MV-4-11 (cell line): ENCODE results near the gene SNX1.

ENCODE experiments used
- DNase-seq: peaks from one replicate; lab custom pipeline; 2025; lab: John Stamatoyannopoulos, UW

The SNX1 gene

DNA sequence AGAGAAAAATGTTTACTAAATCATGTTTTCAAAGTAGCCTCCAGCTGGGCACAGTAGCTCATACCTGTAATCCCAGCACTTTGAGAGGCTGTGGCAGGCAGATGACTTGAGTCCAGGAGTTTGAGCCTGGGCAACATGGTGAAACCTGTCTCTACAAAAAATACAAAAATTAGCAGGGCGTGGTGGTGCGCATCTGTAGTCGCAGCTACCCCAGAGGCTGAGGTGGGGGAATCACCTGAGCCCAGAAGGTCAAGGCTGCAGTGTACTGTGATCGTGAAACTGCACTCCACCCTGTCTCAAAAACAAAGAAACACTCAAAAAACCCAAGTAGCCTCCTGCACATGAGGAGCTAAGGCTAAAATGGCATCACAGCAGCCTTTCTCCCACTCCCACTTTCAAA lies 68.7 kb downstream of the SNX1 start:
- no peak for DNase-seq

DNA sequence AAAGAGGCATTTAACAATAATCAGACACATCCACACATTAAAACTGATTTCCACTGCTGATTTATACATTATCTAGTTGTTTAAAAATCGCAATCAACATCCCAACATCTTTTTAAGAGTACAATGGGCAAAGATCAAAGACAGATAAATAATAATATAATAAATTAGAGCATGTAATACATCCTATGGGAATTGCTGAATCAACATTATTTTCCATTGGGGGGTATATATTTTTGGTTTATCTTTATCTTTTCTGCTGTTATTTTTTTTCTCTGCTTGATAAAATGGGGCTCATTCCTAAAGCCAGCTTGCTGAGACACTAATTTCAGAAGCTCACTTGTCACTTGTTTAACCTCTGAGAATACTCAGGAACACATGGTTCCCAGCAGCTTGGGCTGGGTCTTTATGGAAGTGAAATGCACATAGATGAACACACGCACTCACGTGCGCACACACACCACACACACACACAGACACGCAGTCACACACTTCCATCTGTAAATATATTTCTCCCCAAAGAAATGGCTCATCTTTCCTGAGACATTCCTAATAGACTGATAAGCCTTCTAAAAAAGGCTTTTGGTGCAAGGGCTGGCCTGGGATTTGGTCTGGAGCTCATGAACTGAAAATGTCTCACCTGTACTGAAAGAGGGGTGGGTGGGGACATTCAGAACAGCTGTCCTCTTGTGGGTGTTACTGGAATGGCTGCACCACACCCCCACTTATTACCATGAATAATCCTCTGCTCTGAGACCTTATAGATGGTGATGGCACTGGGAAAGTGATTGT lies 70.5 kb downstream of the SNX1 start:
- no peak for DNase-seq

DNA sequence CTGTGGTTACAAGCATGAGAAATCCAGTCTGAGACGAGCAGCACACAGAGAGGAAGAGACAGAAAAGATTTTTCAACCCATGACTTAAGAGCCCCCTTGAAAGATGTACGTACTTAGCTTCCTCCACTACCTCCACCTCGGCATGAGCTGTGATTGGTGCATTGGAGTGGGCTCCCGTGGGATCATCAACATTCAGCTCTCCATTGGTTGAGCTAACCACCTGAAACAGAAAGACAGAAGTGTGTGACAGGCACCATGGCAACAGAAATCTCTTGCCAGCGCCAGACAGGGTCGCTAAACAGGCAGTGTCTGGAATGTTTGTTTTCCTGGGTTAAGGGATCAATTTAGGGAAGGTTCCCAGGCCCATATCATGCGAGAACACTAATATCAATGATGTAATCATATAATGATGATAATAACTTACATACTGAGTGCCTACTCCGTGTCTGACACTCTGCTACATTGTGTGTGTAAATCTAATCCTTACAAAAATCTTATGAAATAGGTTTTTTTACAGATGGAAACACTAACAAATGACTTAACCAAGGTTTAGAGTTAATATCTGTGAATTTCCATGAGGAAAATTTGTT lies 84.5 kb downstream of the SNX1 start:
- no peak for DNase-seq

DNA sequence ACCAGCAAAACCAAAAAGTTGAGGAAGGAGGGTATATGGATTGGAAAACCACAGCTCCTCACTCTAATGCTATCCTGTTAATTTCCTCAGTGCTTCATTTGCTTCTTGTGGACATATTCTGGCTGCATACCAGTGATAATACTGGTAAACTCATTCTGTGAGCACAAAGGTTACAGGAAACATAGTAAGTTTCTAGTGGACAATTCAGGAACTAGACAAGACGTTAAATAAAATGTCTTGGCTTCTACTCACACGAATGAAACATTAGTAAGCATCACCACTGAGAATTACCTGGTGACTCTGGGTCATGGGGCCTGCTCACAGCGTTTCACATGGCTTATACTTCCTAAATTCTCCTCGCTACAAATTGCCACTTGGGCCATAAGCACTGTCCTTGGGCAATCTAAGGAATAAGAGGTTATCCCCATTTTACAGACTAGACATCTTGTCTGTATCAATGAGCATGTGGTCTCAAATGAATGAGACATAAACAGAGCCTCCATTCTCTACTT lies 87.1 kb downstream of the SNX1 start:
- no peak for DNase-seq

DNA sequence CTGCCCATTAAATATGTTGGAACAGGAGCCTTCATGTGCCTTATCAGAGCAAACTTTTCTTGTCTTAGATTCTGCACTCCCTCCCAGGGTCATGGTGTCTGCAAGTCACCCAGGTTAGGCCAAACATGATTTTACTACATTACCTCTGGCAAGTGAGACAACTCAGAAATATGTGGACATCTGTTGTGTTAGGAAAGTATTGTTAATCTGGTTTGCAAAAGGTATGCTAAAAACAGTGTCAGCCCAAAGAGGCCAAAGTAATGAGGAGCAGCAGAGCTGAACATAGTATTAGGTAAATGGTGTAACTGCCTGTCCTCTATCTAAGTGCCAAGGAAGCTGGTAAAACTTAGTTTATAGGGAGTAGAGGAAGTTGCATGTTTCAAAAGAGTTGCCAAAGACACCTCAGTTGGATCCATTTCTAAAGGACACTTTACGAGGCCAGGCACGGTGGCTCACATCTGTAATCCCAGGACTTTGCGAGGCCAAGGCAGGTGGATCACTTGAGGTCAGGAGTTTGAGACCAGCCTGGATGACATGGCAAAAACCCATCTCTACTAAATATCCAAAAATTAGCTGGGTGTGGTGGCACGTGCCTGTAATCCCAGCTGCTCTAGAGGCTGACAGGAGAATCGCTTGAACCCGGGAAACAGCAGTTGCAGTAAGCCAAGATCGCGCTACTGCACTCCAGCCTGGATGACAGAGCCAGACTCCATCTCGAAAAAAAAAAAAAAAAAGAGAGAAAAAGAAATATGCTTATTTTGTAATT lies 89.5 kb downstream of the SNX1 start:
- DNase-seq = no peak

DNA sequence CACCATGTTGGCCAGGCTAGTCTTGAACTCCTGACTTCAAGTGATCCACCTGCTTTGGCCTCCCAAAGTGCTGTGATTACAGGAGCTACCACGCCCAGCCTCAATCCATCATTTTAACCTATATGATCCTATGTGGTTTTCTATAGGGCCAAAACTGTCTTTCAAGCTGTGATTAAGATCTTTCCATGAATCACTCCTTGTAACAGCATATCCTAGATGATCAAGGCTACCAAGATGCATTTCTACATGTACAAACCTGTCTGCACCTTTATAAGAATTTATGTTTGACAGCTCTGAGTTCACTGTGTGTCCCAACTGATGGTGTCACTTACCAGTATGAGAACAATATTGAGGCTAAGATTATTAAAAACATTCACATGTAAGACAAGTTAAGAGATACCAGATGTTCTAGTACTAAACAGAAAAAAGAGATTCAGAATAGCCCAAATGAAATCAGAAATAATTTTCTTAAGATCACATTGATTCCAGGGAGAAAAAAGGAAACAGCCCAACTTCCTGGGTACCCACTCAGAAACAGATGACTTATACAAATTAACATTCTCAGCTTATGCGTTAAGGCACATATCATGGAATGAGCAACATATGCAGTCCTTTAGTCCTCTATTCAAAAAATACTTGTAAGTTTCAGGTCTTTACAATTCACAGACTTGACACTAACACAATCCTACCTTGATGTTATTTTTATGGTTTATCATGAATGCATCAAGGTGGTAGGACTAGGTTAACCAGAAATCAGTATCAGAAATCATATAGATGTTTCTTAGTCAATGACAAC lies 91.8 kb downstream of the SNX1 start:
- no peak for DNase-seq
